Activated CD4-positive, alpha-beta T cell treated with anti-CD3 and anti-CD28 coated beads for 36 hours (primary cell): Measurements from ENCODE around the gene OR2J3. TPM values are rescaled to one million over a fixed set of nuclear protein-coding genes. Genes with fewer than 3 reads are reported as not detected.

ENCODE experiments used
- total RNA-seq, 2 experiments: library from RNA; stranded (reverse); gene quantifications; one replicate each; pipeline ENCODE4 v1.2.3, GENCODE V29; 2021

The OR2J3 gene
- total RNA-seq, 2 experiments from 2014 or later = not detected

Other genes starting within 250 kb of the OR2J3 start
- gene TRIM27, start 184.1 kb upstream of the OR2J3 start, total RNA-seq = 10 to 100 TPM; 48.5 to 54.6 TPM
- 1 to 10 TPM in 1 of 2 experiments, under 1 TPM in 1; 0.98 to 1.0 TPM for gene ZNF311, start 102.7 kb upstream of the OR2J3 start, total RNA-seq
- gene OR2W1, start 62.9 kb upstream of the OR2J3 start, total RNA-seq = not detected
- gene OR2B3, start 20.7 kb upstream of the OR2J3 start, total RNA-seq = not detected
- not detected for gene OR2J1, start 8.6 kb upstream of the OR2J3 start, total RNA-seq
- gene OR2J2, start 62.8 kb downstream of the OR2J3 start, total RNA-seq = not detected
- not detected for gene OR14J1, start 193.6 kb downstream of the OR2J3 start, total RNA-seq